SK-N-SH treated with all-trans-retinoic acid at 6 μM for 48 hours (cell line): ENCODE measurements around the gene HSP90AB1.

Source experiments
- ATAC-seq: fragments of 200-7000 bp; cut with Tn5 transposase; 3 replicates; pipeline ENCODE4 v1.9.1; 2020; ENCODE audit warnings: mild to moderate bottlenecking, moderate library complexity
- ARNTL ChIP-seq: fragments of 450-650 bp; formaldehyde crosslinking; IDR thresholded peaks from 2 replicates; pipeline ENCODE4 v1.5.0; 2020; ENCODE audit warnings: low read depth, mild to moderate bottlenecking, moderate library complexity, borderline replicate concordance
- BACH2 ChIP-seq: fragments of 250-450 bp; sonication (Bioruptor Pico); IDR thresholded peaks from 2 replicates; pipeline ENCODE4 v1.9.0; 2021; ENCODE audit warnings: mild to moderate bottlenecking, borderline replicate concordance
- CREB5 ChIP-seq: fragments of 250-450 bp; sonication (Bioruptor Pico); IDR thresholded peaks from 2 replicates; pipeline ENCODE4 v1.5.1; 2020; ENCODE audit warnings: low read depth, mild to moderate bottlenecking, moderate library complexity
- CSRNP3 ChIP-seq: fragments of 250-450 bp; sonication (Bioruptor Pico); IDR thresholded peaks from 2 replicates; pipeline ENCODE4 v1.5.1; 2021; ENCODE audit warnings: mild to moderate bottlenecking, moderate library complexity
- ESRRG ChIP-seq: fragments of 250-450 bp; sonication (Bioruptor Pico); IDR thresholded peaks from 2 replicates; pipeline ENCODE4 v1.6.1; 2021; ENCODE audit warnings: mild to moderate bottlenecking
- GLIS3 ChIP-seq: fragments of 250-450 bp; sonication (Bioruptor Pico); IDR thresholded peaks from 2 replicates; pipeline ENCODE4 v1.5.0; 2020; ENCODE audit warnings: mild to moderate bottlenecking, moderate library complexity
- ISL1 ChIP-seq: fragments of 250-450 bp; sonication (Bioruptor Pico); IDR thresholded peaks from 2 replicates; pipeline ENCODE4 v2.1.2; 2022; ENCODE audit warnings: mild to moderate bottlenecking, moderate library complexity
- OSR1 ChIP-seq: fragments of 250-450 bp; sonication (Bioruptor Pico); IDR thresholded peaks from 2 replicates; pipeline ENCODE4 v1.8.0; 2022; ENCODE audit warnings: moderate library complexity, mild to moderate bottlenecking, inconsistent platforms
- POU6F1 ChIP-seq: fragments of 250-450 bp; sonication (Bioruptor Pico); IDR thresholded peaks from 2 replicates; pipeline ENCODE4 v1.8.0; 2021; ENCODE audit warnings: low read depth, mild to moderate bottlenecking, moderate library complexity, borderline replicate concordance
- PPARA ChIP-seq: fragments of 250-450 bp; sonication (Bioruptor Pico); IDR thresholded peaks from 2 replicates; pipeline ENCODE4 v1.5.0; 2020; ENCODE audit warnings: mild to moderate bottlenecking, borderline replicate concordance
- RARB ChIP-seq: fragments of 250-450 bp; sonication (Bioruptor Pico); IDR thresholded peaks from 2 replicates; pipeline ENCODE4 v1.8.0; 2021; ENCODE audit warnings: mild to moderate bottlenecking, moderate library complexity
- SNAI2 ChIP-seq: fragments of 250-450 bp; sonication (Bioruptor Pico); IDR thresholded peaks from 2 replicates; pipeline ENCODE4 v1.5.0; 2020; ENCODE audit warnings: mild to moderate bottlenecking, moderate library complexity
- TCF4 ChIP-seq: fragments of 250-450 bp; sonication (Bioruptor Pico); IDR thresholded peaks from 2 replicates; pipeline ENCODE4 v1.8.0; 2021; ENCODE audit warnings: mild to moderate bottlenecking, moderate library complexity, borderline replicate concordance
- TOX ChIP-seq: fragments of 250-450 bp; sonication (Bioruptor Pico); IDR thresholded peaks from 2 replicates; pipeline ENCODE4 v1.8.0; 2021; ENCODE audit warnings: mild to moderate bottlenecking, moderate library complexity, borderline replicate concordance
- TSHZ2 ChIP-seq: fragments of 250-450 bp; sonication (Bioruptor Pico); IDR thresholded peaks from 2 replicates; pipeline ENCODE4 v1.5.0; 2020; ENCODE audit warnings: mild to moderate bottlenecking, moderate library complexity
- ZFP30 ChIP-seq: fragments of 450-650 bp; formaldehyde crosslinking; IDR thresholded peaks from 2 replicates; pipeline ENCODE4 v1.5.0; 2022; ENCODE audit warnings: mild to moderate bottlenecking, moderate library complexity
- ZNF565 ChIP-seq: fragments of 450-650 bp; formaldehyde crosslinking; conservative IDR thresholded peaks from 2 replicates; pipeline ENCODE4 v1.5.0; 2020; ENCODE audit warnings: low read depth, mild to moderate bottlenecking, moderate library complexity
- ZNF70 ChIP-seq: fragments of 450-650 bp; formaldehyde crosslinking; IDR thresholded peaks from 2 replicates; pipeline ENCODE4 v1.5.0; 2020; ENCODE audit warnings: mild to moderate bottlenecking, moderate library complexity
- ZNF8 ChIP-seq: fragments of 450-650 bp; formaldehyde crosslinking; IDR thresholded peaks from 2 replicates; pipeline ENCODE4 v1.5.0; 2020; ENCODE audit warnings: mild to moderate bottlenecking, moderate library complexity

Gene HSP90AB1

GRCh38 chr6:44260451-44261297, 13.8 kb downstream of the HSP90AB1 start:
- no peak for ATAC-seq
- no peak for TF ChIP-seq ZFP30 (CRISPR knock-in tag)
- TF ChIP-seq ZNF8: no peak
- no peak for TF ChIP-seq ESRRG (CRISPR knock-in tag)
- TF ChIP-seq TCF4 (CRISPR knock-in tag): no peak
- no peak for TF ChIP-seq ISL1 (CRISPR knock-in tag)
- TF ChIP-seq ARNTL (CRISPR knock-in tag): no peak
- TF ChIP-seq POU6F1 (CRISPR knock-in tag): no peak
- TF ChIP-seq CSRNP3 (CRISPR knock-in tag): no peak
- TF ChIP-seq OSR1: no peak
- TF ChIP-seq TOX (CRISPR knock-in tag): no peak
- no peak for TF ChIP-seq TSHZ2 (CRISPR knock-in tag)
- TF ChIP-seq, all 23 proteins: peak for 0

GRCh38 chr6:44261581-44261980, 14.7 kb downstream of the HSP90AB1 start:
- no peak for TF ChIP-seq ARNTL (CRISPR knock-in tag)
- no peak for TF ChIP-seq ISL1 (CRISPR knock-in tag)
- TF ChIP-seq PPARA (CRISPR knock-in tag): no peak
- TF ChIP-seq ZNF8: no peak
- no peak for ATAC-seq

GRCh38 chr6:44262467-44263353, 15.8 kb downstream of the HSP90AB1 start:
- no peak for TF ChIP-seq ISL1 (CRISPR knock-in tag)
- TF ChIP-seq GLIS3 (CRISPR knock-in tag): no peak
- no peak for TF ChIP-seq BACH2 (CRISPR knock-in tag)
- TF ChIP-seq ESRRG (CRISPR knock-in tag): no peak
- TF ChIP-seq CSRNP3 (CRISPR knock-in tag): no peak
- no peak for TF ChIP-seq RARB
- TF ChIP-seq ZFP30 (CRISPR knock-in tag): no peak
- TF ChIP-seq SNAI2 (CRISPR knock-in tag): no peak
- no peak for ATAC-seq

GRCh38 chr6:44263354-44264100, 16.6 kb downstream of the HSP90AB1 start:
- no peak for ATAC-seq
- TF ChIP-seq SNAI2 (CRISPR knock-in tag) (no peak), ZFP30 (CRISPR knock-in tag) (no peak), ZNF70 (no peak), ZNF8 (no peak), ZNF565 (CRISPR knock-in tag) (no peak), BACH2 (CRISPR knock-in tag) (no peak), CREB5 (no peak), TSHZ2 (CRISPR knock-in tag) (no peak)
